K562 (cell line): Measurements from ENCODE around the gene TUBA4B. TPM values are rescaled to one million over a fixed set of nuclear protein-coding genes. Genes with fewer than 3 reads are reported as not detected.

Source experiments
- ARID3A ChIP-seq: IDR thresholded peaks from 2 replicates; pipeline ENCODE4 v1.6.1; 2012; ENCODE audit warnings: low read depth, low read length, improper control_type of control experiment, borderline replicate concordance
- DEAF1 ChIP-seq: fragments of 450-650 bp; formaldehyde crosslinking; IDR thresholded peaks from 2 replicates; pipeline ENCODE4 v1.4.0; 2020; ENCODE audit warnings: mild to moderate bottlenecking, moderate library complexity
- FOXJ2 ChIP-seq: fragments of 200-800 bp; sonication (Bioruptor generic); IDR thresholded peaks from 2 replicates; pipeline ENCODE4 v1.6.1; 2016; ENCODE audit warnings: missing genetic modification characterization, missing compliant biosample characterization
- GATAD2A ChIP-seq: fragments of 450-650 bp; IDR thresholded peaks from 2 replicates; pipeline ENCODE4 v1.6.1; 2017
- GTF3C2 ChIP-seq: IDR thresholded peaks from 3 replicates; pipeline ENCODE4 v1.6.1; 2011; ENCODE audit warnings: borderline replicate concordance, mild to moderate bottlenecking, moderate library complexity; ENCODE audit not compliant: insufficient read length; ENCODE audit errors: extremely low read depth
- HMG20A ChIP-seq: fragments of 450-650 bp; formaldehyde crosslinking; conservative IDR thresholded peaks from 2 replicates; pipeline ENCODE4 v1.4.0; 2020; ENCODE audit warnings: mild to moderate bottlenecking, mixed read lengths
- MBD2 ChIP-seq: sonication (generic); IDR thresholded peaks from 2 replicates; pipeline ENCODE4 v1.6.1; 2016; ENCODE audit warnings: low read depth, borderline replicate concordance
- MEF2D ChIP-seq: conservative IDR thresholded peaks from 2 replicates; pipeline ENCODE4 v1.6.1; 2016; ENCODE audit warnings: low read depth, missing genetic modification characterization, missing compliant biosample characterization
- MYNN ChIP-seq, 2 experiments: sonication (generic); formaldehyde crosslinking in 1 of 2; IDR thresholded peaks; 2 replicates each; pipeline versions ENCODE4 v1.5.0 to v1.6.1; 2016 to 2020; ENCODE audit warnings: antibody characterized with exemption in 1 of 2, missing genetic modification reagents in 1 of 2
- NFIX ChIP-seq: fragments of 250-450 bp; sonication (Bioruptor Pico); IDR thresholded peaks from 2 replicates; pipeline ENCODE4 v1.4.0; 2020; ENCODE audit warnings: low read depth, mild to moderate bottlenecking, moderate library complexity
- SAFB2 ChIP-seq: fragments of 200-400 bp; formaldehyde crosslinking; IDR thresholded peaks from 2 replicates; pipeline ENCODE4 v1.6.1; 2018; ENCODE audit warnings: borderline replicate concordance, low read length, low read depth, moderate library complexity; ENCODE audit not compliant: severe bottlenecking
- UBTF ChIP-seq, 2 experiments: IDR thresholded peaks; 2 replicates each; pipeline ENCODE4 v1.6.1; 2012; ENCODE audit warnings: improper control_type of control experiment in 2 of 2, low read depth in 2 of 2, low read length in 2 of 2, borderline replicate concordance in 1 of 2
- ZKSCAN8 ChIP-seq: fragments of 200-800 bp; sonication (Bioruptor generic); IDR thresholded peaks from 2 replicates; pipeline ENCODE4 v1.6.1; 2016; ENCODE audit warnings: missing genetic modification characterization, missing compliant biosample characterization
- ZNF23 ChIP-seq: fragments of 250-450 bp; sonication (Bioruptor Pico); IDR thresholded peaks from 2 replicates; pipeline ENCODE4 v1.4.0; 2020; ENCODE audit warnings: mild to moderate bottlenecking
- ZNF239 ChIP-seq: fragments of 250-450 bp; sonication (Bioruptor Pico); IDR thresholded peaks from 2 replicates; pipeline ENCODE4 v1.4.0; 2020; ENCODE audit warnings: mild to moderate bottlenecking
- ZNF639 ChIP-seq, 2 experiments: fragments of 200-800 bp in 1 of 2; sonication (Bioruptor generic) in 1 of 2; sonication (generic) in 1 of 2; formaldehyde crosslinking in 1 of 2; IDR thresholded peaks in 1 of 2; conservative IDR thresholded peaks in 1 of 2; 2 replicates each; pipeline versions ENCODE4 v1.5.0 to v1.6.1; 2016 to 2020; ENCODE audit warnings: missing compliant biosample characterization in 1 of 2, missing genetic modification characterization in 1 of 2, missing genetic modification reagents in 1 of 2
- polyA plus RNA-seq, 8 experiments: library from polyadenylated mRNA; depleted of rRNA in 4 of 8; stranded (reverse) in 5 of 8; unstranded in 3 of 8; fragments of >200 nt; fragmentation: Nextera tagmentation in 2 of 8; fragmentation: Illumina TruSeq in 1 of 8; extraction: Ambion mirVana in 2 of 8; extraction: Trizol in 1 of 8; gene quantifications; 2 replicates each; pipeline versions ENCODE4 v1.2.1 to v1.2.3, GENCODE V29; 2011 to 2014; ENCODE audit warnings: inconsistent platforms in 1 of 8, missing spikeins in 1 of 8
- total RNA-seq, 7 experiments: library from RNA; depleted of rRNA in 6 of 7; stranded (reverse); fragments of >200 nt in 6 of 7; fragmentation: Illumina TruSeq in 2 of 7; extraction: Trizol in 2 of 7; gene quantifications; 2 replicates each; pipeline versions ENCODE4 v1.2.1 to v1.2.3, GENCODE V29; 2011 to 2021; ENCODE audit warnings: low replicate concordance in 1 of 7

The TUBA4B gene
- total and polyA plus RNA-seq, 9 of the 15 experiments (the other 6 are each of a cell fraction or from before 2014, with no cell fraction given): 0.04 TPM; not detected in 8

- TF ChIP-seq ARID3A (no peak), ZNF23 (CRISPR knock-in tag) (no peak), MBD2 (0 out of 2 replicates have a peak, but pooled peaks have one; percentile 28), DEAF1 (CRISPR knock-in tag) (no peak), NFIX (CRISPR knock-in tag) (no peak), ZKSCAN8 (CRISPR knock-in tag) (no peak), MYNN (IDR thresholded peaks at IDR 0.05) (no peak), MYNN (CRISPR knock-in tag; IDR thresholded peaks at IDR 0.05) (no peak), ZNF639 (CRISPR knock-in tag; conservative IDR thresholded peaks at IDR 0.05 in 1 of 2, IDR thresholded peaks at IDR 0.05 in 1 of 2) (no peak), GTF3C2 (no peak), ZNF239 (CRISPR knock-in tag) (no peak), SAFB2 (no peak), FOXJ2 (tag) (no peak), MEF2D (tag) (no peak), GATAD2A (no peak), HMG20A (CRISPR knock-in tag) (no peak), UBTF (IDR thresholded peaks at IDR 0.05; ENCODE audit: borderline replicate concordance in 1 of 2, low read depth in 2 of 2, low read length in 2 of 2) (no peak)
Observed at GRCh38 chr2:219245148-219245898, 7.7 kb upstream of the TUBA4B start, which contains the start of the genes GLB1L and STK16 (continued).
